Measurements from ENCODE around the gene NGRN.
"Not testable (repeated sequence)": the region's sequence is repeated elsewhere in the genome, so short reads cannot be mapped to it uniquely, and the experiment has no call there.

The NGRN gene

GRCh38 chr15:90286678-90287077, 21.2 kb downstream of the NGRN start:
- peak; percentile 64 for DNase-seq

GRCh38 chr15:90287101-90287500, 21.6 kb downstream of the NGRN start:
- DNase-seq = no peak

- DNase-seq = no peak
Observed at GRCh38 chr15:90287946-90288345, 22.5 kb downstream of the NGRN start.

GRCh38 chr15:90291679-90292356, 26.3 kb downstream of the NGRN start:
- peak; percentile 65 for DNase-seq

GRCh38 chr15:90293040-90293810, 27.8 kb downstream of the NGRN start:
- DNase-seq = peak; percentile 76

GRCh38 chr15:90294159-90294558, 28.7 kb downstream of the NGRN start:
- no peak for DNase-seq

GRCh38 chr15:90294601-90295269, 29.3 kb downstream of the NGRN start:
- DNase-seq = no peak

GRCh38 chr15:90295270-90295648, 29.8 kb downstream of the NGRN start:
- DNase-seq = no peak

GRCh38 chr15:90296316-90296884, 30.9 kb downstream of the NGRN start:
- not testable (repeated sequence) for DNase-seq

GRCh38 chr15:90297021-90297420, 31.5 kb downstream of the NGRN start:
- DNase-seq = no peak

- DNase-seq = no peak
Observed at GRCh38 chr15:90300541-90300940, 35.1 kb downstream of the NGRN start.

GRCh38 chr15:90300988-90301706, 35.7 kb downstream of the NGRN start:
- DNase-seq = peak; percentile 80

GRCh38 chr15:90301707-90302300, 36.3 kb downstream of the NGRN start:
- no peak for DNase-seq

GRCh38 chr15:90305355-90305754, 39.9 kb downstream of the NGRN start:
- not testable (repeated sequence) for DNase-seq

- no peak for DNase-seq
Observed at GRCh38 chr15:90305932-90306331, 40.5 kb downstream of the NGRN start.

GRCh38 chr15:90306560-90306959, 41.1 kb downstream of the NGRN start:
- DNase-seq = no peak

GRCh38 chr15:90307661-90308060, 42.2 kb downstream of the NGRN start:
- no peak for DNase-seq

- DNase-seq = no peak
Observed at GRCh38 chr15:90309020-90309419, 43.5 kb downstream of the NGRN start.

GRCh38 chr15:90315278-90315982, 50.0 kb downstream of the NGRN start:
- DNase-seq = no peak

GRCh38 chr15:90316139-90316538, 50.7 kb downstream of the NGRN start:
- DNase-seq = no peak

GRCh38 chr15:90318591-90318990, 53.1 kb downstream of the NGRN start:
- no peak for DNase-seq
